NB4 (cell line): Measurements from ENCODE around the gene DYDC2.
A peak's percentile ranks its signal among the peaks of the same experiment; 100 is the strongest.

Source experiments
- DNase-seq: peaks from one replicate; pipeline ENCODE4 v3.0.0; 2010; ENCODE audit warnings: low read depth
- H3K4me3 ChIP-seq: one replicate; pipeline ENCODE4 v1.5.1; 2011; ENCODE audit warnings: mild to moderate bottlenecking, low read depth, low read length, moderate library complexity
- MAX ChIP-seq: IDR thresholded peaks from 2 replicates; pipeline ENCODE4 v1.6.1; 2011; ENCODE audit warnings: low read depth, low read length
- MYC ChIP-seq: IDR thresholded peaks from 2 replicates; pipeline ENCODE4 v1.6.1; 2011; ENCODE audit warnings: low read depth, low read length
- POLR2A ChIP-seq: IDR thresholded peaks from 2 replicates; pipeline ENCODE4 v1.6.1; 2011; ENCODE audit warnings: mild to moderate bottlenecking; ENCODE audit not compliant: insufficient read length; ENCODE audit errors: extremely low read depth
- TF ChIP-seq, protein P1 (sequence below): IDR thresholded peaks from one replicate; pipeline ENCODE4 v1.5.1; 2012; ENCODE audit warnings: low read depth, low read length

Gene DYDC2

GRCh38 chr10:80356563-80356988, at the start of gene DYDC2, which contains the start of gene DYDC1:
Gene DYDC2, plus strand, starts transcription at chr10:80356781. Its CDS starts 5,663 bp downstream, at chr10:80362444.
Gene DYDC1, minus strand, starts transcription at chr10:80356755. Its CDS starts 4,154 bp downstream, at chr10:80352601.
- TF ChIP-seq, protein P1, sequence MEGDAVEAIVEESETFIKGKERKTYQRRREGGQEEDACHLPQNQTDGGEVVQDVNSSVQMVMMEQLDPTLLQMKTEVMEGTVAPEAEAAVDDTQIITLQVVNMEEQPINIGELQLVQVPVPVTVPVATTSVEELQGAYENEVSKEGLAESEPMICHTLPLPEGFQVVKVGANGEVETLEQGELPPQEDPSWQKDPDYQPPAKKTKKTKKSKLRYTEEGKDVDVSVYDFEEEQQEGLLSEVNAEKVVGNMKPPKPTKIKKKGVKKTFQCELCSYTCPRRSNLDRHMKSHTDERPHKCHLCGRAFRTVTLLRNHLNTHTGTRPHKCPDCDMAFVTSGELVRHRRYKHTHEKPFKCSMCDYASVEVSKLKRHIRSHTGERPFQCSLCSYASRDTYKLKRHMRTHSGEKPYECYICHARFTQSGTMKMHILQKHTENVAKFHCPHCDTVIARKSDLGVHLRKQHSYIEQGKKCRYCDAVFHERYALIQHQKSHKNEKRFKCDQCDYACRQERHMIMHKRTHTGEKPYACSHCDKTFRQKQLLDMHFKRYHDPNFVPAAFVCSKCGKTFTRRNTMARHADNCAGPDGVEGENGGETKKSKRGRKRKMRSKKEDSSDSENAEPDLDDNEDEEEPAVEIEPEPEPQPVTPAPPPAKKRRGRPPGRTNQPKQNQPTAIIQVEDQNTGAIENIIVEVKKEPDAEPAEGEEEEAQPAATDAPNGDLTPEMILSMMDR: no peak
- H3K4me3 ChIP-seq: no peak within 1 kb of the TSS

GRCh38 chr10:80313523-80313922, 43.1 kb upstream of the DYDC2 start:
- DNase-seq: peak; percentile 7
- TF ChIP-seq MYC: no peak

More at GRCh38 chr10:80356563-80356988, at the start of gene DYDC2, which contains the start of gene DYDC1:
- peak; percentile 35 for DNase-seq

DNA sequence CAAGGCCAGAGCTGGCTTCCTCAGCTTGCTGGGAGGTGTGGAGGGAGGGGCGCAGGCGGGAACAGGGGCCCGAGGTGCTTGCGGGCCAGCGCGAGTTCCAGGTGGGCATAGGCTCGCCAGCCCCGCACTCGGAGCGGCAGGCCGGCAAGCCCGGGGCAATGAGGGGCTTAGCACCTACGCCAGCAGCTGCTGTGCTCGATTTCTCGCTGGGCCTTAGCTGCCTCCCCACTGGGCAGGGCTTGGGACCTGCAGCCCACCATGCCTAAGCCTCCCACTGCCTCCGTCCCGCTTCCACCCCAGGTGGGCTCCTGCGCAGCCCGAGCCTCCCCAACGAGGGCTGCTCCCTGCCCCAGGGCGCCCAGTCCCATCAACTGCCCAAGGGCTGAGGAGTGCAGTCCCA, 41.2 kb upstream of the DYDC2 start:
- no peak for TF ChIP-seq POLR2A
- TF ChIP-seq, protein P1: no peak
- no peak for TF ChIP-seq MYC
- TF ChIP-seq MAX: no peak
- no peak for DNase-seq
- no peak overlapping the region for H3K4me3 ChIP-seq

More at GRCh38 chr10:80313523-80313922, 43.1 kb upstream of the DYDC2 start:
- H3K4me3 ChIP-seq: no peak overlapping the region

GRCh38 chr10:80318742-80319141, 37.8 kb upstream of the DYDC2 start:
- no peak for TF ChIP-seq MYC
- TF ChIP-seq, protein P1: no peak
- TF ChIP-seq MAX: no peak
- no peak for TF ChIP-seq POLR2A

DNA sequence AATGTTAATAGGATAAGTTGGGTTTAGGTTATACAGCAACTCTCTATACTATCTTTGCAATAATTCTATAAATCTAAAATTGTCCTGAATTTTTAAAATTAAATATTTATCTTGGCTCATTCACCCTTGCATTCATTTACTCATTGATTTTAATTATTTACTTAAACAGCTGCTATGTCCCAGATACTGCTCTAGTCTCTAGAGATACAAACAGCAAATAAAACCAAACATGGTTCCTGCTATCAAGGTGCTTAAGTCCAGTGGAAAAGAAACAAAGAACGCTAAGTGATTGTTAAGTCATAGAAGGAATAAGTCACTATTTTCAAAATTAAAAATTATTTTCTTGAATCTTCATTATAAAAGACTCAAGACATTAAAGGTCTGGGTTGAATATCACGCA, 37.3 kb upstream of the DYDC2 start:
- no peak for TF ChIP-seq POLR2A
- TF ChIP-seq MAX: no peak
- no peak for TF ChIP-seq MYC
- TF ChIP-seq, protein P1: no peak
- DNase-seq: no peak

More at GRCh38 chr10:80318742-80319141, 37.8 kb upstream of the DYDC2 start:
- H3K4me3 ChIP-seq: no peak overlapping the region
- DNase-seq: no peak

GRCh38 chr10:80319725-80320290, 36.8 kb upstream of the DYDC2 start:
- H3K4me3 ChIP-seq: no peak overlapping the region
- TF ChIP-seq MAX (no peak), POLR2A (no peak), MYC (no peak)
- TF ChIP-seq, protein P1: no peak
- no peak for DNase-seq

More for the DNA sequence above, 37.3 kb upstream of the DYDC2 start:
- no peak overlapping the region for H3K4me3 ChIP-seq
